Tibial nerve (tissue), 4 donors: ENCODE data around the gene PMIS2. TPM values are rescaled to one million over a fixed set of nuclear protein-coding genes. Genes with fewer than 3 reads are reported as not detected.

Experiments
- DNase-seq, 2 donors: peaks; one replicate each; pipeline ENCODE4 v3.0.0-alpha.2; 2019; ENCODE audit warnings: low spot score in 2 of 2
- H3K27ac ChIP-seq, 4 donors: fragments of 200-600 bp; sonication (generic) in 3 of 4; one replicate each; pipeline ENCODE4 v1.5.1; 2017 to 2019; ENCODE audit warnings: mild to moderate bottlenecking in 1 of 4
- H3K27me3 ChIP-seq, 2 donors: fragments of 200-600 bp; sonication (generic) in 1 of 2; one replicate each; pipeline versions ENCODE4 v1.5.1 to v1.6.0; 2017 to 2019
- H3K36me3 ChIP-seq, 3 donors: fragments of 200-600 bp; sonication (generic); one replicate each; pipeline ENCODE4 v1.5.1; 2018 to 2019
- H3K4me1 ChIP-seq, 4 donors: fragments of 200-600 bp; sonication (generic) in 3 of 4; one replicate each; pipeline ENCODE4 v1.5.1; 2017 to 2019
- H3K4me3 ChIP-seq, 4 donors: fragments of 200-600 bp; sonication (generic) in 3 of 4; one replicate each; pipeline ENCODE4 v1.5.1; 2017 to 2019; ENCODE audit warnings: mild to moderate bottlenecking in 1 of 4, moderate library complexity in 1 of 4
- H3K9me3 ChIP-seq, 4 donors: fragments of 200-600 bp; sonication (generic) in 3 of 4; one replicate each; pipeline ENCODE4 v1.5.1; 2017 to 2019
- CTCF ChIP-seq, 5 experiments: fragments of 200-600 bp in 3 of 5; fragments of 450-650 bp in 2 of 5; sonication (generic) in 3 of 5; IDR thresholded peaks; one replicate each; pipeline ENCODE4 v1.5.1; 2016 to 2019; ENCODE audit warnings: antibody characterized with exemption in 5 of 5, mild to moderate bottlenecking in 3 of 5, moderate library complexity in 2 of 5
- EP300 ChIP-seq, 2 donors: sonication (generic); formaldehyde crosslinking; IDR thresholded peaks; one replicate each; pipeline ENCODE4 v1.6.1; 2017; ENCODE audit warnings: antibody characterized with exemption in 2 of 2, mild to moderate bottlenecking in 1 of 2
- POLR2A ChIP-seq, 2 donors: fragments of 450-650 bp; IDR thresholded peaks; one replicate each; pipeline ENCODE4 v1.6.1; 2017; ENCODE audit warnings: antibody characterized with exemption in 2 of 2, mild to moderate bottlenecking in 2 of 2, moderate library complexity in 2 of 2
- WGBS, 2 donors: methylation state at CpG; one replicate each; pipeline ENCODE4 v1.1.5; 2018; 5-methylcytosine and 5-hydroxymethylcytosine counted together
- total RNA-seq, 4 donors: library from RNA; depleted of rRNA; stranded (reverse); fragments of >200 nt; gene quantifications; one replicate each; pipeline ENCODE4 v1.1.0, GENCODE V29; 2016

The PMIS2 gene
- total RNA-seq, 4 donors from 2014 or later: not detected

- Histone ChIP-seq H3K4me3 (no peak overlapping the region), H3K4me1 (peaks cover 0 to 31% (median 15%) of the 10 kb centered on the region in 4 donors), H3K36me3 (peaks cover 0 to 42% (median 0%) of the 10 kb centered on the region in 3 donors), H3K27ac (no peak overlapping the region), H3K27me3 (no peaks in the 10 kb centered on the region), H3K9me3 (no peaks in the 10 kb centered on the region)
- no peak for DNase-seq
- 91% methylated on average over 15 of the region's 15 CpGs for WGBS, 2 donors
- no peak for TF ChIP-seq EP300 (IDR thresholded peaks at IDR 0.05)
- no peak for TF ChIP-seq CTCF (IDR thresholded peaks at IDR 0.05)
- TF ChIP-seq POLR2A (IDR thresholded peaks at IDR 0.05): no peak
Observed at GRCh38 chr19:35543280-35544109, 42.5 kb upstream of the PMIS2 start.

- H3K27me3 ChIP-seq: no peaks in the 10 kb centered on the region
- TF ChIP-seq POLR2A (IDR thresholded peaks at IDR 0.05) (no peak), CTCF (IDR thresholded peaks at IDR 0.05) (no peak), EP300 (IDR thresholded peaks at IDR 0.05) (no peak)
- H3K36me3 ChIP-seq: peaks cover 0 to 45% (median 0%) of the 10 kb centered on the region in 3 donors
- peak overlapping the region in 1 of 4 donors; percentile 88 for H3K27ac ChIP-seq
- H3K9me3 ChIP-seq: no peaks in the 10 kb centered on the region
- 57 to 72% methylated on average over 3 of the region's 3 CpGs for WGBS, 2 donors
- H3K4me3 ChIP-seq: peak overlapping the region; percentile 56 to 98 (median 80)
- H3K4me1 ChIP-seq: peaks cover 0 to 37% (median 15%) of the 10 kb centered on the region in 4 donors
- DNase-seq: no peak
Observed at GRCh38 chr19:35544110-35544802, 41.7 kb upstream of the PMIS2 start.

GRCh38 chr19:35545001-35545854, 40.7 kb upstream of the PMIS2 start, which contains the start of gene TMEM147:
TMEM147 (plus strand) TSS chr19:35545626; CDS start chr19:35545740, 114 bp downstream.
- Histone ChIP-seq H3K4me1 (peaks cover 0 to 37% (median 15%) of the 10 kb centered on the region in 4 donors), H3K27ac (peak within 1 kb of the TSS; percentile 54 to 88 (median 84)), H3K4me3 (peak within 1 kb of the TSS; percentile 56 to 98 (median 80)), H3K27me3 (no peaks in the 10 kb centered on the region), H3K9me3 (no peaks in the 10 kb centered on the region), H3K36me3 (peaks cover 0 to 47% (median 0%) of the 10 kb centered on the region in 3 donors)
- 2% methylated on average over 34 to 55 of the region's 85 CpGs for WGBS, 2 donors
- DNase-seq: peak; percentile 86 to 87
- peak; percentile 17 to 49 for TF ChIP-seq POLR2A (IDR thresholded peaks at IDR 0.05)
- TF ChIP-seq CTCF (IDR thresholded peaks at IDR 0.05): peak in 1 of 5 experiments; percentile 22
- TF ChIP-seq EP300 (IDR thresholded peaks at IDR 0.05): peak; percentile 39 to 71

GRCh38 chr19:35545855-35546381, 40.1 kb upstream of the PMIS2 start:
- Histone ChIP-seq H3K36me3 (peaks cover 0 to 54% (median 0%) of the 10 kb centered on the region in 3 donors), H3K9me3 (no peaks in the 10 kb centered on the region), H3K4me3 (peak overlapping the region; percentile 56 to 98 (median 80)), H3K27me3 (no peaks in the 10 kb centered on the region), H3K4me1 (peaks cover 0 to 37% (median 15%) of the 10 kb centered on the region in 4 donors), H3K27ac (peak overlapping the region; percentile 54 to 88 (median 84))
- no peak for DNase-seq
- TF ChIP-seq EP300 (IDR thresholded peaks at IDR 0.05): no peak
- TF ChIP-seq CTCF (IDR thresholded peaks at IDR 0.05): no peak
- no peak for TF ChIP-seq POLR2A (IDR thresholded peaks at IDR 0.05)
- WGBS, 2 donors: 2 to 4% methylated on average over 27 of the region's 27 CpGs
